Measurements from ENCODE around the gene PLAGL2.
"Not testable (repeated sequence)": the region's sequence is repeated elsewhere in the genome, so short reads cannot be mapped to it uniquely, and the experiment has no call there.

The PLAGL2 gene

DNA sequence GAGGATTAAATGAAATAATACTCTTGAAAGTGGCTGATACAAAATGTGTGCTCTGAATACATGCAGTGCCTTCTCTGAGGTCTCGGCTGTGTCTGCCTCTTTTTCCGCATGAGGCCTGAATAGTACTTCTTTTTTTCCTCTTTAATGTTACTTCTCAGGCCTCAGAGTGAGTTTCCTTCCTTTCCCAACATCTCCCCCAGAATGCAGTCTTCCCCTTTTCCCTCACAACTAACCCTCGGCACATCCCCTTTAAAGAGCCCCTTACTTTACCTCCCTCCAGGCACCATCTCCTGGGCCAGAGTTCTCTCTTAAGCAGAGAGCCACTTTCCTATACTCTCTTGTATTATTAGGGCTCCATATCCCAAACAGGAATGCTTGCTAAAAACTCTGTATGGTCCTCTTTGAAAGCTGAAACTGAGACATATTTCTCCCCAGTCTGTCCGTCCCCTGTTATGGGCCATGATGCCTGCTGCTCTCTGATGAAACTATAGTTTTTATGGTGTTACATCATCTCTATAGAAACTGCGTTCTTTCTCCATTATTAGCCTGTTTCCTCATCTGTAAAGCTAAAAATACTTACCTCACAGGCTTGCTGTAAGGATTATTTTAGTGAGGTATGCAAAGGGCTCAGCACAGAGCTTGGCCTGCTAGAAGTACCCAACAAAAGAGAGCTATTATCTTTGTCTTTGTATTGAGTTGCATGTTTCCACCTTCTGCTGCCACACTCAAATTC is 2.3 kb downstream of the PLAGL2 start:
- no peak for DNase-seq (ENCODE audit: extremely low read depth, low read depth)
- TF ChIP-seq, protein P1, sequence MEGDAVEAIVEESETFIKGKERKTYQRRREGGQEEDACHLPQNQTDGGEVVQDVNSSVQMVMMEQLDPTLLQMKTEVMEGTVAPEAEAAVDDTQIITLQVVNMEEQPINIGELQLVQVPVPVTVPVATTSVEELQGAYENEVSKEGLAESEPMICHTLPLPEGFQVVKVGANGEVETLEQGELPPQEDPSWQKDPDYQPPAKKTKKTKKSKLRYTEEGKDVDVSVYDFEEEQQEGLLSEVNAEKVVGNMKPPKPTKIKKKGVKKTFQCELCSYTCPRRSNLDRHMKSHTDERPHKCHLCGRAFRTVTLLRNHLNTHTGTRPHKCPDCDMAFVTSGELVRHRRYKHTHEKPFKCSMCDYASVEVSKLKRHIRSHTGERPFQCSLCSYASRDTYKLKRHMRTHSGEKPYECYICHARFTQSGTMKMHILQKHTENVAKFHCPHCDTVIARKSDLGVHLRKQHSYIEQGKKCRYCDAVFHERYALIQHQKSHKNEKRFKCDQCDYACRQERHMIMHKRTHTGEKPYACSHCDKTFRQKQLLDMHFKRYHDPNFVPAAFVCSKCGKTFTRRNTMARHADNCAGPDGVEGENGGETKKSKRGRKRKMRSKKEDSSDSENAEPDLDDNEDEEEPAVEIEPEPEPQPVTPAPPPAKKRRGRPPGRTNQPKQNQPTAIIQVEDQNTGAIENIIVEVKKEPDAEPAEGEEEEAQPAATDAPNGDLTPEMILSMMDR (IDR thresholded peaks at IDR 0.05; ENCODE audit: low read depth, low read length, missing control alignments): no peak
- peak overlapping the region; percentile 93 for H3K4me3 ChIP-seq (replicated peaks; ENCODE audit: low read depth, low read length)

DNA sequence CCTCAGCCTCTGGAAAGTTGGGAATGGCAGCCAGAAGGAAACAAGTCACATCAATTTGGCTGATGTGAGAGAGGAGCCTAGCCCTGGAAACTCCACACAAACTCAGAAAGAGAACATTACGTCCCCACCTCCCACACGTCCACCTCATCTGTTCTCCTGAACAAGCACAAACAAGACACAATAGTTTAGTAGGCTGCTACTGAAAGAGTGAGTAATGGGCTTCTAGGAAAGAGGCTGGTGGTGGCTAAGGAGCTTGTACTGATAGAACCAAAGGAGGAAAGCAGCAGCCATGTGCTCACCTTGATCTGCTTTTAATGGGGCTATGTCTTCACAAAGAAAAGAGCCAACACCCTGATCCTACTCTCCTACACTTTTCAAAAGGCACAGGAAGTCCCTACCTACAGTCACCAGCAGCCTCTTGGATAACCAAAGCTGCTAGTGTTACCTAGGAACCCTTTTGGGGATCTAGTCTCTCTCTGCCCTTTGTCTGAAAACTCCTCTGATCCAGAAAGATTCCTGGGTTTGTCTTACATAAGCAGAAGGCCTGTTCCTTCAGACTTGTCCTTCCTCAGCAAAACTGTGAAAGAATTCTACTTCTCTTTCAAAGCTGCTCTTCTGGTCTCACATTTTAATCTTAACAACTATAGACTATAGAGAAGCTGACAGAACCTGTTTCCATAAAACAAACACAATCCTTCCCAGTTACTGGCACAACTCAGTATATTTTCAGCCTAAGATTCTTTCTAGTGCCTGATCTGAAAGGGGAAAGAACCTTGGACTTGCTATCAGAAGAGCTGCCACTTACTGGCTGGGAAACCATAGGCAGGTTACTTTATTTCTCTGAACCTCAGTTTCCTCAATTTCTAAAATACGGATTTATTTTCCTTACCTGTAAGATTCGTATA is 3.1 kb downstream of the PLAGL2 start:
- H3K4me3 ChIP-seq (replicated peaks; ENCODE audit: low read depth, low read length): no peak overlapping the region
- TF ChIP-seq, protein P1 (IDR thresholded peaks at IDR 0.05; ENCODE audit: low read depth, low read length, missing control alignments): no peak
- DNase-seq (ENCODE audit: extremely low read depth, low read depth): no peak

DNA sequence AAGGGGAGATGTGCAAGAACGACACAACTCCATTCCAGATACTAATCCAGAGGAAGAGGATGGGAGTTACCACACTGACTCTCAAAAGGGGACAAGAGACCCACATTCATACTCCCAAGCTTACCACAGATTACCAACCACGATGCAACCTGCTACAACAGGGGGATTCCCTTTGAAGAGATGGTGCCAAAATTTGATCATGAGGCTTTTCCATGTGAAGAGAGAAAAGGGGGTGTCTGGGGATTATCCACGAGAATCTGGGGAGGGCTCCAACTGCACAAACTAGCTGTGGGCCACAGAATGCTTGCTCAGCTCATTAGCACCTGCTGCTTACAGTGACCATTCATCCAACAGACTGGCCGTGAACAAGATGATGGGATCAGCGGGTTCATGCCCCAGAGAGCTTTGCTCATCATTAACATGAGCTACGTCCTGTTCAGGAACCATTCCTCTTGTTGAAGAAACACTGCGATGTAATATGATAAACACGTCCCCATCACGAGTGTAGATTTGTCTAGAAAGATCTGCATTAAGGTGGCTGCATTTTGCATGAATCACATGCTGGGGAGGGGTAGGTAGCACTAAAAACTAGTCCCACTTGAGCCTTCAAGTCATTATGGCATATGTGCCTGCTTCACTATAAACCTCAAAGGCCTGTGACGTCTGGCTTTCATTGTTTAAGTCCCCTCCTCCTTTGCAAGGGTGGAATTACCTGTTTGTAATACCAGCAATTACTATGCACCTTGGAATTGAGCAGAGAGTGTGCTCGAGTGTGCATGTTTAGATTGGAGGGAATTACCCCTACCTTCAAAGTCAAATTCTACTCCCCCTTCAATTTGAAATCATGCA is 4.0 kb downstream of the PLAGL2 start:
- no peak for DNase-seq (ENCODE audit: extremely low read depth, low read depth)
- no peak overlapping the region for H3K4me3 ChIP-seq (replicated peaks; ENCODE audit: low read depth, low read length)
- TF ChIP-seq, protein P1 (IDR thresholded peaks at IDR 0.05; ENCODE audit: low read depth, low read length, missing control alignments): no peak

DNA sequence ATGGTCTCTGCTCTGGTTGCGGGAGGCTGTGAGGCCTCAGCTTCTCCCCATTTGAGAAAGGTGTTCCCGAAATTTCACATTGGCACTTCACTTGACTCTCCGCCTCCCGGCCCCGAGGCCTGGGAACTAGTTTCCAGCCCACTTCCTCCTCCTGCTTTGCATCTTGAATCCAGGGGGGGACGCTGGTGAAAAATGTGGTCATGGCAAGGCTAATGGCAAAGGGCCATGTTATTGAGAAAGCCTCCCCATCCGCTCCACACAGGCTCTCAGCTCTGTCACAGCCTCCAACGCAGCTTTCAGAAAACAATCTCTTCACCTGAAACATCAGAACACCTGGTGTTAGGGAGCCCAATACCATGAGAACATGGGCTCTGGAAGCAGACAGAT is 5.6 kb downstream of the PLAGL2 start:
- TF ChIP-seq, protein P1 (IDR thresholded peaks at IDR 0.05; ENCODE audit: low read depth, low read length, missing control alignments): no peak
- DNase-seq (ENCODE audit: extremely low read depth, low read depth): no peak
- no peak overlapping the region for H3K4me3 ChIP-seq (replicated peaks; ENCODE audit: low read depth, low read length)

DNA sequence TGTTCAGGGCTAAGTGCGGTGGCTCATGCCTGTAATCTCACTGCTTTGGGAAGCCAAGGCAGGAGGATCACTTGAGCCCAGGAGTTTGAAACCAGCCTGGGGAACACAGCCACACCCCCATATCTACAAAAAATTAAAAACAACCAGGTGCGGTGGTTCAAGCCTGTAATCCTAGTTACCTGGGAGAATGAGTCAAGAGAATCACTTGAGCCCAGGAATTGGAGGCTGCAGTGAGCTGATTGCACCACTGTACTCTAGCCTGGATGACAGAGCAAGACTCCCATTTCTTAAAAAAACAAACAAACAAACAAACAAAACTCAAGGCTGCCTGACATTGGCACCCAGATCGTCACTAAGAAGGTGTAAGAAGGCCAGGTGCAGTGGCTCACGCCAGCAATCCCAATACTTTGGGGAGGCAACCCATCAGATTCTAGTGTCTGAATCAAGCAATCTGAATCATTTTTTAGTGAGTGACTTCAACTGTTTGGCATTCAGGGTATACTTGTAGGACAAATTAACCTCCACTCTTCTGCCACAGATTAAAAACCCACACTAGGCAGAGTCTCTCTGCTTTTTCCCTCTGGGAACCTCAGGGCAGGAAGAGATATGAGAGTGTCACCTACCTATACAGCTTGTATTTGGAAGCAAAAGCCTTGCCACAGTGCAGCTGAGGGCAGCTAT is 6.1 kb downstream of the PLAGL2 start:
- H3K4me3 ChIP-seq (replicated peaks; ENCODE audit: low read depth, low read length): no peak overlapping the region
- DNase-seq (ENCODE audit: extremely low read depth, low read depth): no peak
- TF ChIP-seq, protein P1 (IDR thresholded peaks at IDR 0.05; ENCODE audit: low read depth, low read length, missing control alignments): no peak

DNA sequence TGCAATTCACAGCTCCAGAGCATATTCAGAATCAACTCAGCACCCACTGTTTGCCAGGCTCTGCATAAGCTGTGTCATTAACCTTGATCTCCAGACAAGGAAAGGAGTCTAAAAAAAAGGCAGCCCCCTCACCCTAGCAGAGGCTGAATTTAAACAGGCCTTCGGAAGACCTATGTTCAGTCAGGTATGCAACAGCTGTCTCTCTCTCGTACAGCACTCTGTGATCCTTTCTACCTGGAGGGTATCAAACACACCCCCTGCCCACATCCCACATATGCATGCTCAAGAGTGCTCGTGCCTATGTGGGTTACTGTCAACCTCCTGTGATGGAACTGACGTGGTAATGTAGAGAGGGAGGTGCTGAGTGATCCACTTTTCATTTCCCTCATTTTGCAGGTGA is 8.5 kb downstream of the PLAGL2 start:
- H3K4me3 ChIP-seq (replicated peaks; ENCODE audit: low read depth, low read length): no peak overlapping the region
- TF ChIP-seq, protein P1 (IDR thresholded peaks at IDR 0.05; ENCODE audit: low read depth, low read length, missing control alignments): no peak
- DNase-seq (ENCODE audit: extremely low read depth, low read depth): no peak

DNA sequence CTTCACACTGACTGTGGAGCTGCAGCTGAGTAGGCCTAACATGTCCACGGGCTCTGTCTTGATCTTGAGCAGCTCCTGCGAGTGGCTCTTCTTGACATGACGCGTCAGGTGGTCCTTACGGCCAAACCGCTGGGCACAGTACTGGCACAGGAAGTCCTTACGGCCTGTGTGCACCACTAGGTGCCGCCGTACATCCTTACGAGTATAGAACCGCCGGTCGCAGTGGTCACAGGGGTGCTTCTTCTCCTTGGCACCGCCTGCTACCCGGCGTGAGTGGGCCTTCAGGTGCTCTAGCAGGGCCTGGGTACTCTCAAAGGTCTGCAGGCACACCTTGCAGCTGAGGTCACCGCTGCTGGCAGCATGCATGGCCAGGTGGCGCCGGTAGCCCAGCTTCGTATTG is 10.4 kb downstream of the PLAGL2 start:
- H3K4me3 ChIP-seq (replicated peaks; ENCODE audit: low read depth, low read length); DNase-seq (ENCODE audit: extremely low read depth, low read depth): not testable (repeated sequence)

DNA sequence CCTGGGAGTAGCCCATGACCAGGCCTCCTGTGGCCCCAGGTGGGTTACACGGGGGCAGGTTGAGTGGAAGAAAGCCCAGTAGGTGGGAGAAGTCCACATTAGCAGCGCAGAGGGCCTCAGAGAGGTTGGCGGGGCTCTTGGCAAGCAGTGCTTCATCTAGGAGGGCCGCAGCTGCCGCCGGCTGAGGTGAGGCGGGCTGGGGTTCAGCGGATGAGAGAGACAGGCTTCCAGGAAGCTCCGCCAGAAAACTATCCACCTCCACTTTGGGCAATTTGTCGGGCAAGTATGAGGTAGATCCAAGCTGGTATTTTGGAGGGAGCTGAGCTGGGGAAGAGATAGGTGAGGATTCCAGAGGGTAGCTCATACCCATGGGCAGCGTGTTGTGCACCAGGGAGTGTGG is 10.9 kb downstream of the PLAGL2 start:
- not testable (repeated sequence) for DNase-seq (ENCODE audit: extremely low read depth, low read depth); H3K4me3 ChIP-seq (replicated peaks; ENCODE audit: low read depth, low read length)

Measured in HFF-Myc (cell line).